OCI-LY7 (cell line): ENCODE results near the gene FOXA1. TPM values are rescaled to one million over a fixed set of nuclear protein-coding genes. Genes with fewer than 3 reads are reported as not detected.

ENCODE experiments used
- BruUV-seq: library from RNA; stranded (reverse); fragments of 400-500 nt; replicated peaks from 2 replicates; lab custom pipeline; 2021; lab: Mats Ljungman, UMichigan
- CTCF ChIA-PET: fragments of 300-600 bp; sonication (Branson Sonifier 250); formaldehyde crosslinking; loops from one replicate; lab custom pipeline; 2022; ENCODE audit warnings: antibody characterized with exemption; ENCODE audit not compliant: unreplicated experiment; lab: Charles Lee
- POLR2A ChIA-PET: fragments of 300-600 bp; sonication (Branson Sonifier 250); formaldehyde crosslinking; loops from one replicate; lab custom pipeline; 2022; ENCODE audit warnings: antibody characterized with exemption; lab: Charles Lee
- DNase-seq: peaks from one replicate; pipeline ENCODE4 v3.0.0-alpha.2; 2015; ENCODE audit warnings: low spot score
- H2AFZ ChIP-seq: fragments of 200-600 bp; sonication (generic), shearing (Covaris generic); 2 replicates; pipeline ENCODE4 v1.6.1; 2014; ENCODE audit warnings: mild to moderate bottlenecking, antibody characterized with exemption, low read length, moderate library complexity
- H3K27ac ChIP-seq: fragments of 200-600 bp; sonication (generic); 2 replicates; pipeline ENCODE4 v1.5.1; 2014; ENCODE audit warnings: mixed run types, low read depth, mild to moderate bottlenecking, moderate library complexity, low read length, inconsistent platforms; ENCODE audit not compliant: poor library complexity, severe bottlenecking
- H3K36me3 ChIP-seq: fragments of 200-600 bp; sonication (generic); 2 replicates; pipeline ENCODE4 v1.6.1; 2014; ENCODE audit warnings: mild to moderate bottlenecking, antibody characterized with exemption, low read length, moderate library complexity, mixed read lengths; ENCODE audit not compliant: insufficient read depth
- H3K4me1 ChIP-seq: fragments of 200-600 bp; sonication (generic); 2 replicates; pipeline ENCODE4 v1.5.1; 2014; ENCODE audit warnings: mild to moderate bottlenecking, low read length; ENCODE audit not compliant: insufficient read depth, poor library complexity, severe bottlenecking
- H3K4me2 ChIP-seq: fragments of 200-600 bp; sonication (generic); 2 replicates; pipeline ENCODE4 v1.6.1; 2014; ENCODE audit warnings: mild to moderate bottlenecking, low read length
- H3K4me3 ChIP-seq: fragments of 200-600 bp; sonication (generic); 2 replicates; pipeline ENCODE4 v1.5.1; 2014; ENCODE audit warnings: mild to moderate bottlenecking, low read depth, low read length; ENCODE audit not compliant: poor library complexity, severe bottlenecking
- H3K79me2 ChIP-seq: fragments of 200-600 bp; sonication (generic); 2 replicates; pipeline ENCODE4 v1.6.1; 2016; ENCODE audit warnings: low read depth, mild to moderate bottlenecking, low read length, moderate library complexity, mixed read lengths; ENCODE audit not compliant: insufficient read depth
- H3K9me2 ChIP-seq: fragments of 200-600 bp; sonication (generic); 2 replicates; pipeline ENCODE4 v1.6.1; 2016; ENCODE audit warnings: mild to moderate bottlenecking, low read length, mixed read lengths; ENCODE audit not compliant: insufficient read depth
- H3K9me3 ChIP-seq: fragments of 200-600 bp; sonication (generic); 2 replicates; pipeline ENCODE4 v1.6.1; 2014; ENCODE audit warnings: mild to moderate bottlenecking, mixed run types, low read length, mixed read lengths
- H4K20me1 ChIP-seq: fragments of 200-600 bp; sonication (generic); 2 replicates; pipeline ENCODE4 v1.6.1; 2014; ENCODE audit warnings: mild to moderate bottlenecking, antibody characterized with exemption, low read length, moderate library complexity, mixed read lengths; ENCODE audit not compliant: insufficient read depth
- EZH2phosphoT487 ChIP-seq: fragments of 200-600 bp; sonication (generic); IDR thresholded peaks from 2 replicates; pipeline ENCODE4 v1.6.1; 2018; ENCODE audit warnings: low read depth, borderline replicate concordance, mild to moderate bottlenecking, mixed run types, antibody characterized with exemption, low read length, moderate library complexity, mixed read lengths
- intact Hi-C: fragments of 100-400 bp; cut with micrococcal nuclease; formaldehyde crosslinking; loops from one replicate; pipeline ENCODE4 v1.10.0; 2022; ENCODE audit not compliant: unreplicated experiment
- total RNA-seq, 2 experiments: library from RNA; depleted of rRNA in 1 of 2; stranded (reverse); fragments of >200 nt in 1 of 2; shearing (Covaris generic) in 1 of 2; gene quantifications; 2 replicates each; pipeline ENCODE4 v1.2.3, GENCODE V29; 2014 to 2022
- TF ChIP-seq, protein P1 (sequence below): fragments of 200-600 bp; sonication (generic); conservative IDR thresholded peaks from 2 replicates; pipeline ENCODE4 v1.5.1; 2014; ENCODE audit warnings: mild to moderate bottlenecking, antibody characterized with exemption, low read length, moderate library complexity, mixed read lengths

The FOXA1 gene
- total RNA-seq, 2 experiments from 2014 or later: not detected

GRCh38 chr14:37584211-37585100 lies 10.6 kb downstream of the FOXA1 start:
- no peak overlapping the region for H3K27ac ChIP-seq
- no peak overlapping the region for H3K4me3 ChIP-seq
- ChIA-PET CTCF (no interaction called here), POLR2A (no interaction called here)
- H3K9me2 ChIP-seq: no peaks in the 10 kb centered on the region
- H3K36me3 ChIP-seq: no peaks in the 10 kb centered on the region
- H3K79me2 ChIP-seq: no peaks in the 10 kb centered on the region
- intact Hi-C loops: no loop called here
- TF ChIP-seq, protein P1, sequence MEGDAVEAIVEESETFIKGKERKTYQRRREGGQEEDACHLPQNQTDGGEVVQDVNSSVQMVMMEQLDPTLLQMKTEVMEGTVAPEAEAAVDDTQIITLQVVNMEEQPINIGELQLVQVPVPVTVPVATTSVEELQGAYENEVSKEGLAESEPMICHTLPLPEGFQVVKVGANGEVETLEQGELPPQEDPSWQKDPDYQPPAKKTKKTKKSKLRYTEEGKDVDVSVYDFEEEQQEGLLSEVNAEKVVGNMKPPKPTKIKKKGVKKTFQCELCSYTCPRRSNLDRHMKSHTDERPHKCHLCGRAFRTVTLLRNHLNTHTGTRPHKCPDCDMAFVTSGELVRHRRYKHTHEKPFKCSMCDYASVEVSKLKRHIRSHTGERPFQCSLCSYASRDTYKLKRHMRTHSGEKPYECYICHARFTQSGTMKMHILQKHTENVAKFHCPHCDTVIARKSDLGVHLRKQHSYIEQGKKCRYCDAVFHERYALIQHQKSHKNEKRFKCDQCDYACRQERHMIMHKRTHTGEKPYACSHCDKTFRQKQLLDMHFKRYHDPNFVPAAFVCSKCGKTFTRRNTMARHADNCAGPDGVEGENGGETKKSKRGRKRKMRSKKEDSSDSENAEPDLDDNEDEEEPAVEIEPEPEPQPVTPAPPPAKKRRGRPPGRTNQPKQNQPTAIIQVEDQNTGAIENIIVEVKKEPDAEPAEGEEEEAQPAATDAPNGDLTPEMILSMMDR: no peak
- TF ChIP-seq EZH2phosphoT487: no peak
- no peaks in the 10 kb centered on the region for H3K4me1 ChIP-seq
- no peak overlapping the region for H3K4me2 ChIP-seq
- no TSS peak for BruUV-seq
- no peak for DNase-seq
- H2AFZ ChIP-seq: no peak overlapping the region
- H3K9me3 ChIP-seq: no peaks in the 10 kb centered on the region
- H4K20me1 ChIP-seq: no peaks in the 10 kb centered on the region; the same call in 1 of the 2 replicates

DNA sequence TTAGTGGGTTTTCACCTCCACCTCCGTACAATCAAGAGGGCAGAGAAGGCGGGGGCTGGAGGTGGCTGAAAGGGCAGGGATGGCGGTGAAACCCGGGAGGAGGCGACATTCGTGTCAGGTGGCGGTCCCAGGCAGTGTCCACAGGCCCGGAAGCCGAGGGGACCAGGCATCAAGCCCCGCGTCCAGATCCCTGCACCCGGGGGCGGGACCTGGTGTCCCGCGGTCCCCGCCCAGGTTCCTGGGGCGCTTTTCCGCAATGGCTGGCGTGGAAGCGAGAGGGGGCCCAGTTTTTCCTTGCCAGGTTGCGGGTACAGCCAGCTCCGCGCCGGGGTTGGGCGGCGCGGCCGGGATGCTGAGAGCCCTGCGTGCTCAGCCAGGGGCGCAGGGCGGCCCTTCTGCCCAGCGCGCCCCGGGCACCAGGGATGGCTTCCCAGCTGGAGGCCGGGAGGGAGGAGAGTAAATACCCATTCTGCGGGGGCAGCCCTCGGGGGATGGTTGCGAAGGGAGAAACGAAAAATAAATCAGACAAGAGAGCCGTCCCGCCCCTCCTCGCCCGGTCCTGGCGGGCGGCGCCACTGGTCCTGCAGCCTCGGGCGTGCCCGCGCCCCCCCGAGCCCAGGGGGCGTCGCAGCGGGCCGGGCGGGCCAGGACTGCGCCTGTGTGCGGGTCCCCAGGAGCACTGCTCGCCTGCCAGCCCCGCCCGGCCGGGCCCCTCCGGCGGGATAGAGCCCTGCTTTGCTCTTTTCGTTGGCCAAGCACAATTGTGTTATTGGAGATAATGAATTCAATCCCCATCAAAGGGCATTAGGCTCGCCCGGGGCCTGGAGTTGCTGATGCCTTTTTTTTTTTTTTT lies 11.5 kb downstream of the FOXA1 start:
- Histone ChIP-seq H3K4me2 (no peak overlapping the region), H2AFZ (no peak overlapping the region), H3K9me3 (no peaks in the 10 kb centered on the region), H3K4me3 (no peak overlapping the region), H3K79me2 (no peaks in the 10 kb centered on the region), H4K20me1 (no peaks in the 10 kb centered on the region; the same call in 1 of the 2 replicates), H3K27ac (no peak overlapping the region), H3K9me2 (no peaks in the 10 kb centered on the region), H3K36me3 (no peaks in the 10 kb centered on the region), H3K4me1 (no peaks in the 10 kb centered on the region)
- no peak for DNase-seq
- intact Hi-C loops: no loop called here
- ChIA-PET CTCF (no interaction called here), POLR2A (no interaction called here)
- no peak for TF ChIP-seq EZH2phosphoT487
- TF ChIP-seq, protein P1: no peak
- BruUV-seq: no TSS peak
